ENCODE measurements around the gene NPEPL1. TPM values are rescaled to one million over a fixed set of nuclear protein-coding genes. Genes with fewer than 3 reads are reported as not detected.

Gene NPEPL1
- total and polyA plus RNA-seq, 7 donors, result 10.6 to 65.1 (median 26.5) TPM

- Histone ChIP-seq H3K36me3 (peaks cover 9 to 61% (median 17%) of the 10 kb centered on the region in 4 donors), H3K27ac (no peak overlapping the region), H3K4me1 (no peaks in the 10 kb centered on the region), H3K9me3 (no peaks in the 10 kb centered on the region), H3K4me3 (no peak overlapping the region), H3K27me3 (no peaks in the 10 kb centered on the region)
- TF ChIP-seq POLR2A (IDR thresholded peaks at IDR 0.05), result no peak
- DNase-seq, result peak; percentile 21
- WGBS, 2 donors, result 95 to 97% methylated on average over 10 of the region's 10 CpGs
- intact Hi-C loops (cut with DNase I), result no loop called here
Observed at GRCh38 chr20:58707770-58708169, 15.2 kb downstream of the NPEPL1 start.

DNA sequence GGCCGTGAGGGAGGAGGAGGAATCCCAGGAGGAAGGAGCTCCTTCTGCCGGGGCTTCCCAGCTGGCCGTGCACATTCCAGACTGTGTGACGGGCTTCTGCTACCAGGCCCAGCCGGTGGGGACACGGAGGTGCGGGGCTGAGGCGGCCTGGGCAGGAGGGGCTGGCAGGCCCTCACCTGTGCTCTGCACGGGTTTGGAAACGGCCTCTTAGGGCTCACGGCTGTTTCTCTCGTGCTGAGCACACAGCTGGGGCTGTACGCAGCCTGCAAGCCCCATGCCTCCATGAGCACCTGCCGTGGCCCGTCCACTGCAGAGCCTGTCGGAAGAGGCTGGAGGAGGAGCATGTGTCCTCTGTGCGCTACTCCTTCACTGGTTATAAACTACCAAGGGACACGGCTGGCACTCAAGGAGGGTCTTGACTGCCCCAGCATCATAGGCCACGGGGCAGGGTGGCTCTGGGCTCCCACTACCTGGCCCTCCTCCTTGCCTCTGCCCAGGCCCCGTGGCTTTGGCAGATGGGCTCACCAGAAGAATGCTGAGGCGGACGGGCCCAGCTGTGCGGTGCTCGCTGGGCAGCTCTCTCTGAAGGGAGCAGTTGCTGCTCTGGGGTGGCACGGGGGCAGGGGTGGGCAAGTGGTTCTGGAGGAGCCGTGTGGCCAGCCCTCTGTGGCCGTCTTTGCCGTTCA lies 15.8 kb downstream of the NPEPL1 start:
- DNase-seq, result peak; percentile 60
- Histone ChIP-seq H3K9me3 (no peaks in the 10 kb centered on the region), H3K27ac (no peak overlapping the region), H3K36me3 (peaks cover 8 to 55% (median 14%) of the 10 kb centered on the region in 4 donors), H3K4me1 (no peaks in the 10 kb centered on the region), H3K27me3 (no peaks in the 10 kb centered on the region), H3K4me3 (no peak overlapping the region)
- intact Hi-C loops (cut with DNase I), result no loop called here
- TF ChIP-seq EP300 (IDR thresholded peaks at IDR 0.05), result no peak
- TF ChIP-seq POLR2AphosphoS5 (IDR thresholded peaks at IDR 0.05), result no peak
- no peak for TF ChIP-seq POLR2A (IDR thresholded peaks at IDR 0.05)
- TF ChIP-seq, protein P1, sequence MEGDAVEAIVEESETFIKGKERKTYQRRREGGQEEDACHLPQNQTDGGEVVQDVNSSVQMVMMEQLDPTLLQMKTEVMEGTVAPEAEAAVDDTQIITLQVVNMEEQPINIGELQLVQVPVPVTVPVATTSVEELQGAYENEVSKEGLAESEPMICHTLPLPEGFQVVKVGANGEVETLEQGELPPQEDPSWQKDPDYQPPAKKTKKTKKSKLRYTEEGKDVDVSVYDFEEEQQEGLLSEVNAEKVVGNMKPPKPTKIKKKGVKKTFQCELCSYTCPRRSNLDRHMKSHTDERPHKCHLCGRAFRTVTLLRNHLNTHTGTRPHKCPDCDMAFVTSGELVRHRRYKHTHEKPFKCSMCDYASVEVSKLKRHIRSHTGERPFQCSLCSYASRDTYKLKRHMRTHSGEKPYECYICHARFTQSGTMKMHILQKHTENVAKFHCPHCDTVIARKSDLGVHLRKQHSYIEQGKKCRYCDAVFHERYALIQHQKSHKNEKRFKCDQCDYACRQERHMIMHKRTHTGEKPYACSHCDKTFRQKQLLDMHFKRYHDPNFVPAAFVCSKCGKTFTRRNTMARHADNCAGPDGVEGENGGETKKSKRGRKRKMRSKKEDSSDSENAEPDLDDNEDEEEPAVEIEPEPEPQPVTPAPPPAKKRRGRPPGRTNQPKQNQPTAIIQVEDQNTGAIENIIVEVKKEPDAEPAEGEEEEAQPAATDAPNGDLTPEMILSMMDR (IDR thresholded peaks at IDR 0.05), result no peak
- 94 to 95% methylated on average over 28 of the region's 28 CpGs for WGBS, 2 donors

- 89 to 91% methylated on average over 9 of the region's 9 CpGs for WGBS, 2 donors
- H3K36me3 ChIP-seq, result peaks cover under 1 to 47% (median 10%) of the 10 kb centered on the region in 4 donors
- H3K27me3 ChIP-seq, result no peaks in the 10 kb centered on the region
- peak; percentile 17 for DNase-seq
- no peak overlapping the region for H3K4me3 ChIP-seq
- no peaks in the 10 kb centered on the region for H3K4me1 ChIP-seq
- H3K27ac ChIP-seq, result no peak overlapping the region
- H3K9me3 ChIP-seq, result no peaks in the 10 kb centered on the region
- intact Hi-C loops (cut with DNase I), result no loop called here
- TF ChIP-seq, protein P1 (IDR thresholded peaks at IDR 0.05), result no peak
- TF ChIP-seq POLR2AphosphoS5 (IDR thresholded peaks at IDR 0.05), result no peak
- TF ChIP-seq EP300 (IDR thresholded peaks at IDR 0.05), result no peak
- TF ChIP-seq POLR2A (IDR thresholded peaks at IDR 0.05), result no peak
Observed at GRCh38 chr20:58709013-58709702, 16.6 kb downstream of the NPEPL1 start.

DNA sequence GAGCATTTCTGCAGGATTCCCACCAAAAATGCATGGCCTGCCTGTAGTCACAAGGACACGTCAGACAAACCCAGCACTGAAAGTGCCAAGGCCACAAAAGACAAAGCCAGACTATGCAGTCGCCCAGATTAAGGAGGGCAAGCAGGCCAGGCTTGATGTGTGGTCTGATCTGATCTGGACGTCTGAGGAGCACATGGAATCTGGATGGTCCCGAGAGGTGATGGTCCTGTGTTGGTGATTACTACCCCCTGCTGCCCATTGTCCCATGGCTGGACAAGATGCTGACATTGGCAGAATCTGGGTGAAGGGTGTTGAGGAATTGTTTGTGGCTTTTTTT lies 17.1 kb downstream of the NPEPL1 start:
- DNase-seq, result peak; percentile 37
- Histone ChIP-seq H3K36me3 (peaks cover 0 to 42% (median 7%) of the 10 kb centered on the region in 4 donors), H3K4me3 (no peak overlapping the region), H3K9me3 (no peaks in the 10 kb centered on the region), H3K4me1 (no peaks in the 10 kb centered on the region), H3K27ac (no peak overlapping the region), H3K27me3 (no peaks in the 10 kb centered on the region)
- 87 to 92% methylated on average over 4 of the region's 4 CpGs for WGBS, 2 donors
- no peak for TF ChIP-seq POLR2AphosphoS5 (IDR thresholded peaks at IDR 0.05)
- TF ChIP-seq, protein P1 (IDR thresholded peaks at IDR 0.05), result no peak
- no peak for TF ChIP-seq EP300 (IDR thresholded peaks at IDR 0.05)
- TF ChIP-seq POLR2A (IDR thresholded peaks at IDR 0.05), result no peak
- intact Hi-C loops (cut with DNase I), result no loop called here

- no peak overlapping the region for H3K4me3 ChIP-seq
- TF ChIP-seq, protein P1 (IDR thresholded peaks at IDR 0.05), result no peak
- TF ChIP-seq POLR2AphosphoS5 (IDR thresholded peaks at IDR 0.05) (no peak), POLR2A (IDR thresholded peaks at IDR 0.05) (no peak), EP300 (IDR thresholded peaks at IDR 0.05) (no peak)
- DNase-seq, result peak; percentile 53
Observed at GRCh38 chr20:58710481-58711265, 18.1 kb downstream of the NPEPL1 start.

More at GRCh38 chr20:58710481-58711265, 18.1 kb downstream of the NPEPL1 start:
- WGBS, 2 donors, result 90 to 91% methylated on average over 16 to 17 of the region's 17 CpGs
- intact Hi-C loops (cut with DNase I), result no loop called here
- Histone ChIP-seq H3K4me1 (no peaks in the 10 kb centered on the region), H3K27ac (no peak overlapping the region), H3K27me3 (no peaks in the 10 kb centered on the region), H3K36me3 (peaks cover 0 to 32% (median 0%) of the 10 kb centered on the region in 4 donors), H3K9me3 (no peaks in the 10 kb centered on the region)
